SK-N-MC (cell line): Measurements from ENCODE around the gene FAM229A.

Experiments
- EZH2 ChIP-seq: fragments of 200-600 bp; sonication (generic); IDR thresholded peaks from one replicate; pipeline ENCODE4 v1.6.1; 2017; ENCODE audit warnings: antibody characterized with exemption
- FOXP2 ChIP-seq: optimal IDR thresholded peaks from 2 replicates; pipeline ENCODE3; 2011; ENCODE audit warnings: mild to moderate bottlenecking, moderate library complexity; ENCODE audit not compliant: insufficient read depth; ENCODE audit errors: extremely low read length, control extremely low read depth
- POLR2AphosphoS5 ChIP-seq: IDR thresholded peaks from 2 replicates; pipeline ENCODE4 v1.6.1; 2012; ENCODE audit warnings: mild to moderate bottlenecking, low read depth, low read length, borderline replicate concordance

DNA sequence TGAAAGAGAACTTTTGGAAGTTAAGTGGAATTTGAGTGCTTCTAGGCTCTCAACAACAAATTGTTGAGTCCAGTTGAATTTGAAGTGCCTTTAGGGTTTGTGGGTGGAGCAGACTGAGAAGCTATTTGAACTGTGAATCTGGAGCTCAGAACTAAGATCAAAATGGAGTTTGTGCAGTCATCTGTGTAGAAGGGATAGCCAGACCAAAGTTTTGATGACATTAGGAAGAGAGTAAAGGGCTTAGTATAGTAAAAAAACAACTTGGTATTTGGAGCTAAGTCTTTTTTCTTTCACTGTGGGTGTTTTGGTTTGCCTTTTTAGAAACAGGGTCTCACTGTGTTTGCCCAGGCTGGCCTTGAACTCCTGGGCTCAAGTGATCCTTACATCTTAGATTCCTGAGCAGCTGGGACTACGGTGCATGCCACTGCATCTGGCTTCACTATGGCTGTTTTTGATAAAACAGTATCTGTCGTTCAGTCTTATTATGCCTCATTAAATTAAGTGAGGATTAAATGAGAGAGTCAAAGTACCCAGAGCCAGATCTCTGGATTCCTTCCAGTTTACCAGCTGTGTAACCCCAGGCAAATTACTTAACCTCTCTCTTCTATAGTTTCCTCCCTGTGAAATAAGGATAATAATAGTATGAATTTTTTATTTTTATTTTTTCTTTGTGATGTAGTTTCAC lies 50.4 kb downstream of the FAM229A start:
- no peak for TF ChIP-seq FOXP2
- TF ChIP-seq POLR2AphosphoS5, result no peak
- TF ChIP-seq EZH2, result no peak
